Measurements from ENCODE around the gene DACH1. TPM values are rescaled to one million over a fixed set of nuclear protein-coding genes. Genes with fewer than 3 reads are reported as not detected.
A peak's percentile ranks its signal among the peaks of the same experiment; 100 is the strongest.

Gene DACH1
- total RNA-seq, 1 experiment from 2014 or later = 0.11 TPM

- no peak for DNase-seq (ENCODE audit: low spot score)
- H3K36me3 ChIP-seq (ENCODE audit: insufficient read depth, low read length, poor library complexity, severe bottlenecking) = no peaks in the 10 kb centered on the region
- POLR2A ChIA-PET (ENCODE audit: low non-redundant PET) = no interaction called here
- no peak overlapping the region for H3K27ac ChIP-seq (ENCODE audit: low read depth, low read length, poor library complexity, severe bottlenecking)
- peaks cover 48% of the 10 kb centered on the region for H3K4me1 ChIP-seq (ENCODE audit: insufficient read depth, low read length, poor library complexity, severe bottlenecking)
- CTCF ChIA-PET = no interaction called here
- H3K4me3 ChIP-seq (ENCODE audit: low read depth, low read length, poor library complexity, severe bottlenecking) = no peak overlapping the region
- no peak for TF ChIP-seq CTCF (conservative IDR thresholded peaks at IDR 0.05; ENCODE audit: low read depth, low read length)
- TF ChIP-seq EZH2 (IDR thresholded peaks at IDR 0.05; ENCODE audit: borderline replicate concordance, low read depth, low read length, poor library complexity, severe bottlenecking) = no peak
- intact Hi-C loops (cut with micrococcal nuclease; ENCODE audit: unreplicated experiment) = loop anchor here (5.0 kb wide), 1 partner anchor 146 kb away; no protein-coding TSS in a partner anchor
- H3K27me3 ChIP-seq (replicated peaks; ENCODE audit: insufficient read depth, low read depth, low read length, poor library complexity) = no peaks in the 10 kb centered on the region
- H3K9me3 ChIP-seq (ENCODE audit: low read depth, low read length, poor library complexity, severe bottlenecking) = no peaks in the 10 kb centered on the region
- no TSS peak for BruUV-seq (replicated peaks)
These were observed 93.5 kb downstream of the DACH1 start for GRCh38 chr13:71773531-71773930.

- Histone ChIP-seq H3K4me3 (ENCODE audit: low read depth, low read length, poor library complexity, severe bottlenecking) (no peak overlapping the region), H3K27me3 (replicated peaks; ENCODE audit: insufficient read depth, low read depth, low read length, poor library complexity) (no peaks in the 10 kb centered on the region), H3K27ac (ENCODE audit: low read depth, low read length, poor library complexity, severe bottlenecking) (no peak overlapping the region), H3K36me3 (ENCODE audit: insufficient read depth, low read length, poor library complexity, severe bottlenecking) (no peaks in the 10 kb centered on the region), H3K4me1 (ENCODE audit: insufficient read depth, low read length, poor library complexity, severe bottlenecking) (peaks cover 48% of the 10 kb centered on the region), H3K9me3 (ENCODE audit: low read depth, low read length, poor library complexity, severe bottlenecking) (no peaks in the 10 kb centered on the region)
- BruUV-seq (replicated peaks) = no TSS peak
- peak; percentile 42 for DNase-seq (ENCODE audit: low spot score)
- ChIA-PET POLR2A (ENCODE audit: low non-redundant PET) (no interaction called here), CTCF (no interaction called here)
- no peak for TF ChIP-seq EZH2 (IDR thresholded peaks at IDR 0.05; ENCODE audit: borderline replicate concordance, low read depth, low read length, poor library complexity, severe bottlenecking)
- TF ChIP-seq CTCF (conservative IDR thresholded peaks at IDR 0.05; ENCODE audit: low read depth, low read length) = no peak
- intact Hi-C loops (cut with micrococcal nuclease; ENCODE audit: unreplicated experiment) = loop anchor here (5.0 kb wide), 1 partner anchor 145 kb away; no protein-coding TSS in a partner anchor
These were observed 94.6 kb downstream of the DACH1 start for GRCh38 chr13:71772361-71772760.

GRCh38 chr13:71771144-71771543 is 95.9 kb downstream of the DACH1 start:
- CTCF ChIA-PET = no interaction called here

More at GRCh38 chr13:71771144-71771543, 95.9 kb downstream of the DACH1 start:
- no peak for DNase-seq (ENCODE audit: low spot score)
- no peaks in the 10 kb centered on the region for H3K36me3 ChIP-seq (ENCODE audit: insufficient read depth, low read length, poor library complexity, severe bottlenecking)
- POLR2A ChIA-PET (ENCODE audit: low non-redundant PET) = no interaction called here
- H3K27ac ChIP-seq (ENCODE audit: low read depth, low read length, poor library complexity, severe bottlenecking) = no peak overlapping the region
- peaks cover 39% of the 10 kb centered on the region for H3K4me1 ChIP-seq (ENCODE audit: insufficient read depth, low read length, poor library complexity, severe bottlenecking)
- H3K27me3 ChIP-seq (replicated peaks; ENCODE audit: insufficient read depth, low read depth, low read length, poor library complexity) = no peaks in the 10 kb centered on the region
- intact Hi-C loops (cut with micrococcal nuclease; ENCODE audit: unreplicated experiment) = loop anchor here (5.0 kb wide), 1 partner anchor 144 kb away; no protein-coding TSS in a partner anchor
- no peak for TF ChIP-seq EZH2 (IDR thresholded peaks at IDR 0.05; ENCODE audit: borderline replicate concordance, low read depth, low read length, poor library complexity, severe bottlenecking)
- no peak for TF ChIP-seq CTCF (conservative IDR thresholded peaks at IDR 0.05; ENCODE audit: low read depth, low read length)
- H3K9me3 ChIP-seq (ENCODE audit: low read depth, low read length, poor library complexity, severe bottlenecking) = no peaks in the 10 kb centered on the region
- BruUV-seq (replicated peaks) = no TSS peak
- no peak overlapping the region for H3K4me3 ChIP-seq (ENCODE audit: low read depth, low read length, poor library complexity, severe bottlenecking)
